GM23248 (cell line): ENCODE data around the gene METTL25B.

Experiments used
- EZH2 ChIP-seq: fragments of 200-600 bp; sonication (generic); IDR thresholded peaks from 2 replicates; pipeline ENCODE4 v1.6.1; 2018; ENCODE audit warnings: antibody characterized with exemption, mild to moderate bottlenecking; ENCODE audit not compliant: insufficient read depth, poor library complexity, severe bottlenecking
- EZH2phosphoT487 ChIP-seq: fragments of 200-600 bp; sonication (generic); IDR thresholded peaks from 2 replicates; pipeline ENCODE4 v1.6.1; 2018; ENCODE audit warnings: antibody characterized with exemption, moderate library complexity, mild to moderate bottlenecking, low read depth; ENCODE audit not compliant: insufficient read depth

DNA sequence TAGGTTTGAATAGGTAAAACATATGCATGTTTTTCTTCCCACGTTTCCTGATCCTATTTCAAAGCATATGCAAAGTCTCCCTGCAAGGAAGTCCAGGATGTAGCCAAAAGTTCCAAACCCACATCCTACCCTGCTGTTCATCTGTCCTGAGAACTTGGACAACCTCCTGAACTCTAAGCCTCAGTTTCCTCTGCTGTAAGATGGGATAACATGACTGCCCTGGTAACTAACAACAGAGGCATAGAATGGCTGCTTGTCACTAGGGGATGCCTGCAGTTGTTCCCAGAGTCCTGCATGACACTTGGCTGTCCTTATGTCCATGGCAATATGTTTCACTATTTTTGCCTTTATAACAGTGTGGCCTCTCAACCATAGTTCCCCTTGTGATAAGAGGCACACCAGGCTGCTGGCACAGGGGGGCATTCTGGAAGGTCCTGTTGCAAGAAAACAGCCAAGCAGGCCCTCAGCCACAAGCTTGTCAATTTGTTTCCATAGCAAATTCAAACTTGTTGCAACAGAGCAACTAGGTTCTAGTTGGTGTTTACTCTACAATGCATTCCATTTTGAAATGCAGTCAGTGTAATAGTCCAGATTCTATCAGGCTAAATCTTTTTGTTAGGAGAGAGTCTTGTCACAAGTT is 24.7 kb downstream of the METTL25B start:
- no peak for TF ChIP-seq EZH2
- no peak for TF ChIP-seq EZH2phosphoT487
